ENCODE measurements around the gene LIMK2. TPM values are rescaled to one million over a fixed set of nuclear protein-coding genes. Genes with fewer than 3 reads are reported as not detected.
A peak's percentile ranks its signal among the peaks of the same experiment; 100 is the strongest.

The LIMK2 gene
- polyA plus RNA-seq, 1 donor (not counting 4 experiments of a cell fraction or from before 2014, with no cell fraction given): 42.6 TPM

DNA sequence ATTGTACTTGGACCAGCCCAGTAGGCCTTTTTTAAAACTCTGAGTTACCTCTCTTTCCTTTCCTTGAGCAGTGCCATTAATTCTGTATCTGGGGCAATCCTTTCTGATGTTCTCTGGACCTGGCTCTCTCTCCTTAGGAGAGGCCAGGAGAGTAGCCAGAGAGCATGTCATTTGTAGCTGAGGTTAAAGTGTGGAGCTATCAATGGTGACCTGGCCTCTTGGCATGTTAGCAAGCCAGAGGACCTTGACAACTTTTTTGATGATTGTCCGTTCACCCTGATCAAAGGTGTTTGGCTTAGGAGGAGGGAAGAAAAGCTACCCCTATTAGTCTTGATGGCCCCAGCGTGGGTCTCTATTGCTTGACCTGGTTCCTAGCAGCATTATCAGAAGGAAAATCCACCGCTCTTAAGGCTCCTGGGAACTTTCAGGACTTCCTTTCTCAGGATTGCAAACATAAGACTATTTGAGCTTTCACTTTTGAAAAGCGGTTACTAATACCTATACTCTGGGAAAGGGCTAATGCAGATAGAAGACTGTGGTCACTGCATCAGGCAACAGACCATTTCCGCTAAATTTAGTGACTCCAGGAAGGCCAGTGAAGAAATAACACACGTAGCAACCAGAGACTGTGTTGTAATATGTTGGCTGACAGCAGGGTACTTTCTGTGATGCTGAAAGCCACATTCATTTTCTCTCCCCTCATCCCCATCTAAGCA is 18.2 kb downstream of the LIMK2 start:
- H3K4me1 ChIP-seq (ENCODE audit: control insufficient read depth, extremely low read depth, insufficient read depth, low read length): peaks cover 8% of the 10 kb centered on the region
- dilution Hi-C loops (cut with MboI; ENCODE audit: extremely low pct_ligation_motif_present, low sequenced_read_pairs): no loop called here
- H2AFZ ChIP-seq (ENCODE audit: control insufficient read depth, low read length): no peak overlapping the region
- no peaks in the 10 kb centered on the region for H4K20me1 ChIP-seq (ENCODE audit: control insufficient read depth, extremely low read depth, insufficient read depth, low read length)
- no peak overlapping the region for H3K27ac ChIP-seq (ENCODE audit: control insufficient read depth, insufficient read depth, low read length)
- no peaks in the 10 kb centered on the region for H3K79me2 ChIP-seq (ENCODE audit: control insufficient read depth, insufficient read depth, low read length)
- H3K4me2 ChIP-seq (ENCODE audit: control insufficient read depth, extremely low read depth, insufficient read depth, low read depth, low read length): no peak overlapping the region
- H3K9me1 ChIP-seq (ENCODE audit: control insufficient read depth, extremely low read depth, insufficient read depth, low read length): no peaks in the 10 kb centered on the region
- peaks cover 0 to 1% of the 10 kb centered on the region in 2 experiments for H3K36me3 ChIP-seq (ENCODE audit: control insufficient read depth in 2 of 2, extremely low read depth in 1 of 2, insufficient read depth in 2 of 2, low read length in 2 of 2)
- TF ChIP-seq EZH2 (IDR thresholded peaks at IDR 0.05; ENCODE audit: low read length): no peak
- TF ChIP-seq, protein P1, sequence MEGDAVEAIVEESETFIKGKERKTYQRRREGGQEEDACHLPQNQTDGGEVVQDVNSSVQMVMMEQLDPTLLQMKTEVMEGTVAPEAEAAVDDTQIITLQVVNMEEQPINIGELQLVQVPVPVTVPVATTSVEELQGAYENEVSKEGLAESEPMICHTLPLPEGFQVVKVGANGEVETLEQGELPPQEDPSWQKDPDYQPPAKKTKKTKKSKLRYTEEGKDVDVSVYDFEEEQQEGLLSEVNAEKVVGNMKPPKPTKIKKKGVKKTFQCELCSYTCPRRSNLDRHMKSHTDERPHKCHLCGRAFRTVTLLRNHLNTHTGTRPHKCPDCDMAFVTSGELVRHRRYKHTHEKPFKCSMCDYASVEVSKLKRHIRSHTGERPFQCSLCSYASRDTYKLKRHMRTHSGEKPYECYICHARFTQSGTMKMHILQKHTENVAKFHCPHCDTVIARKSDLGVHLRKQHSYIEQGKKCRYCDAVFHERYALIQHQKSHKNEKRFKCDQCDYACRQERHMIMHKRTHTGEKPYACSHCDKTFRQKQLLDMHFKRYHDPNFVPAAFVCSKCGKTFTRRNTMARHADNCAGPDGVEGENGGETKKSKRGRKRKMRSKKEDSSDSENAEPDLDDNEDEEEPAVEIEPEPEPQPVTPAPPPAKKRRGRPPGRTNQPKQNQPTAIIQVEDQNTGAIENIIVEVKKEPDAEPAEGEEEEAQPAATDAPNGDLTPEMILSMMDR (optimal IDR thresholded peaks at IDR 0.05 in 1 of 3, IDR thresholded peaks at IDR 0.05 in 1 of 3, conservative IDR thresholded peaks at IDR 0.05 in 1 of 3; ENCODE audit: extremely low read depth in 1 of 3, insufficient read depth in 2 of 3, low read length in 3 of 3): no peak
- no peak overlapping the region for H3K9ac ChIP-seq (ENCODE audit: control insufficient read depth, extremely low read depth, insufficient read depth, low read length)
- no peak for FAIRE-seq
- no peak overlapping the region for H3K4me3 ChIP-seq (ENCODE audit: control insufficient read depth in 2 of 3, extremely low read depth in 1 of 3, insufficient read depth in 2 of 3, low read depth in 1 of 3, low read length in 3 of 3)
- H3K9me3 ChIP-seq (ENCODE audit: control insufficient read depth, low read depth, low read length): no peaks in the 10 kb centered on the region
- no peaks in the 10 kb centered on the region for H3K27me3 ChIP-seq (ENCODE audit: control insufficient read depth, extremely low read depth, insufficient read depth, low read length)
- DNase-seq (ENCODE audit: low read depth, low spot score): no peak

DNA sequence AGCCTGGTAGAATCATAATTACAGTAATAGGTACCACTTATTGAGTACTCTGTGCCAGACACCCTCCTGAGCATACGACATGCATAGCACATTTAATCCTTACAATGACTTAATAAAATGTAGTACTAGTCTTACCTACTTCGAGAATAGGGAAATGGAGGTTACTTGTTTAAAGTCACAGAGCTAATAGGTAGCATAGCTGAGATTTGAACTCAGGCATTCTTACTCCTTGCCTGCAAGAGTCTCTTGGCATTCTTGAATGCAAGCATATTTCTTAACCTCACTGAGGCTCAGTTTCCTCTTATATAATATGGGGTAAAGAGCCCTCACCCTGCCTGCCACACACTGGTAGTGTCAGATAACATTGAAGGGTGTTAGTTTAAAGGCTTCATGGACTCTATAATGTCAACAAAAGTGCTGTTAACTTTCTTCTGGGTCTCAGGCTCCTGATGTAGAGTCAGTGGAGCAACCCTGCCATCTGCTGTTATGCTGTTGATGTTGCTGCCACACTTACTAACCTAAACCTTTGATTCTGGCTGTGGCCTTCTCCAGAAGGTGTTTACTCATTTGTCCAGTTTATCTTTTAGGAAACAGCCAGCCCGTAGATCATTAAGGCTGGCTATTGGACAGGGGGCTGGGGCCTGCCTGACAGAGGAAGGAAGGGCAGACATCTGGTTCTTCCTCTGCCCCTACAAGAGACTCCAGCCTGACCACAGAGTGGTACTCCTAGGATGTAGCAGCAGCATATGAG is 18.9 kb downstream of the LIMK2 start:
- H3K27me3 ChIP-seq (ENCODE audit: control insufficient read depth, extremely low read depth, insufficient read depth, low read length): no peaks in the 10 kb centered on the region
- H3K4me1 ChIP-seq (ENCODE audit: control insufficient read depth, extremely low read depth, insufficient read depth, low read length): peaks cover 8% of the 10 kb centered on the region
- H3K9ac ChIP-seq (ENCODE audit: control insufficient read depth, extremely low read depth, insufficient read depth, low read length): no peak overlapping the region
- no peak overlapping the region for H3K27ac ChIP-seq (ENCODE audit: control insufficient read depth, insufficient read depth, low read length)
- H4K20me1 ChIP-seq (ENCODE audit: control insufficient read depth, extremely low read depth, insufficient read depth, low read length): no peaks in the 10 kb centered on the region
- DNase-seq (ENCODE audit: low read depth, low spot score) (no peak), FAIRE-seq (peak; percentile 68)
- dilution Hi-C loops (cut with MboI; ENCODE audit: extremely low pct_ligation_motif_present, low sequenced_read_pairs): no loop called here
- no peak overlapping the region for H3K4me3 ChIP-seq (ENCODE audit: control insufficient read depth in 2 of 3, extremely low read depth in 1 of 3, insufficient read depth in 2 of 3, low read depth in 1 of 3, low read length in 3 of 3)
- no peaks in the 10 kb centered on the region for H3K9me1 ChIP-seq (ENCODE audit: control insufficient read depth, extremely low read depth, insufficient read depth, low read length)
- no peak overlapping the region for H2AFZ ChIP-seq (ENCODE audit: control insufficient read depth, low read length)
- TF ChIP-seq EZH2 (IDR thresholded peaks at IDR 0.05; ENCODE audit: low read length): no peak
- TF ChIP-seq, protein P1 (optimal IDR thresholded peaks at IDR 0.05 in 1 of 3, IDR thresholded peaks at IDR 0.05 in 1 of 3, conservative IDR thresholded peaks at IDR 0.05 in 1 of 3; ENCODE audit: extremely low read depth in 1 of 3, insufficient read depth in 2 of 3, low read length in 3 of 3): peak; percentile 65 to 78 (median 66)
- H3K36me3 ChIP-seq (ENCODE audit: control insufficient read depth in 2 of 2, extremely low read depth in 1 of 2, insufficient read depth in 2 of 2, low read length in 2 of 2): peaks cover 0 to 1% of the 10 kb centered on the region in 2 experiments
- no peaks in the 10 kb centered on the region for H3K79me2 ChIP-seq (ENCODE audit: control insufficient read depth, insufficient read depth, low read length)
- H3K9me3 ChIP-seq (ENCODE audit: control insufficient read depth, low read depth, low read length): no peaks in the 10 kb centered on the region
- no peak overlapping the region for H3K4me2 ChIP-seq (ENCODE audit: control insufficient read depth, extremely low read depth, insufficient read depth, low read depth, low read length)
